Tibial nerve (tissue), 4 donors: ENCODE data around the gene CHTOP. TPM values are rescaled to one million over a fixed set of nuclear protein-coding genes. Genes with fewer than 3 reads are reported as not detected.
"Not testable (repeated sequence)": the region's sequence is repeated elsewhere in the genome, so short reads cannot be mapped to it uniquely, and the experiment has no call there.

Experiments used
- DNase-seq, 2 donors: peaks; one replicate each; pipeline ENCODE4 v3.0.0-alpha.2; 2019; ENCODE audit warnings: low spot score in 2 of 2
- H3K27ac ChIP-seq, 4 donors: fragments of 200-600 bp; sonication (generic) in 3 of 4; one replicate each; pipeline ENCODE4 v1.5.1; 2017 to 2019; ENCODE audit warnings: mild to moderate bottlenecking in 1 of 4
- H3K27me3 ChIP-seq, 2 donors: fragments of 200-600 bp; sonication (generic) in 1 of 2; one replicate each; pipeline versions ENCODE4 v1.5.1 to v1.6.0; 2017 to 2019
- H3K36me3 ChIP-seq, 3 donors: fragments of 200-600 bp; sonication (generic); one replicate each; pipeline ENCODE4 v1.5.1; 2018 to 2019
- H3K4me1 ChIP-seq, 4 donors: fragments of 200-600 bp; sonication (generic) in 3 of 4; one replicate each; pipeline ENCODE4 v1.5.1; 2017 to 2019
- H3K4me3 ChIP-seq, 4 donors: fragments of 200-600 bp; sonication (generic) in 3 of 4; one replicate each; pipeline ENCODE4 v1.5.1; 2017 to 2019; ENCODE audit warnings: mild to moderate bottlenecking in 1 of 4, moderate library complexity in 1 of 4
- H3K9me3 ChIP-seq, 4 donors: fragments of 200-600 bp; sonication (generic) in 3 of 4; one replicate each; pipeline ENCODE4 v1.5.1; 2017 to 2019
- EP300 ChIP-seq, 2 donors: sonication (generic); formaldehyde crosslinking; IDR thresholded peaks; one replicate each; pipeline ENCODE4 v1.6.1; 2017; ENCODE audit warnings: antibody characterized with exemption in 2 of 2, mild to moderate bottlenecking in 1 of 2
- POLR2A ChIP-seq, 2 donors: fragments of 450-650 bp; IDR thresholded peaks; one replicate each; pipeline ENCODE4 v1.6.1; 2017; ENCODE audit warnings: antibody characterized with exemption in 2 of 2, mild to moderate bottlenecking in 2 of 2, moderate library complexity in 2 of 2
- WGBS, 2 donors: methylation state at CpG; one replicate each; pipeline ENCODE4 v1.1.5; 2018; 5-methylcytosine and 5-hydroxymethylcytosine counted together
- total RNA-seq, 4 donors: library from RNA; depleted of rRNA; stranded (reverse); fragments of >200 nt; gene quantifications; one replicate each; pipeline ENCODE4 v1.1.0, GENCODE V29; 2016
- TF ChIP-seq, protein P1 (sequence below), 5 experiments: fragments of 200-600 bp in 3 of 5; fragments of 450-650 bp in 2 of 5; sonication (generic) in 3 of 5; IDR thresholded peaks; one replicate each; pipeline ENCODE4 v1.5.1; 2016 to 2019; ENCODE audit warnings: antibody characterized with exemption in 5 of 5, mild to moderate bottlenecking in 3 of 5, moderate library complexity in 2 of 5

CHTOP gene
- total RNA-seq, 4 donors from 2014 or later, result 49.0 to 66.6 (median 56.5) TPM

GRCh38 chr1:153670859-153671627, 37.2 kb downstream of the CHTOP start, which contains the start of gene ILF2:
Gene ILF2 (minus strand): TSS chr1:153670993. CDS start chr1:153670922, 71 bp downstream.
- Histone ChIP-seq H3K4me3 (peak within 1 kb of the TSS; percentile 54 to 92 (median 79)), H3K36me3 (peaks cover 2 to 33% (median 19%) of the 10 kb centered on the region in 3 donors), H3K9me3 (no peaks in the 10 kb centered on the region), H3K4me1 (peaks cover 0 to 25% (median 9%) of the 10 kb centered on the region in 4 donors), H3K27me3 (no peaks in the 10 kb centered on the region), H3K27ac (peak within 1 kb of the TSS; percentile 75 to 92 (median 90))
- 0 to 1% methylated on average over 35 of the region's 35 CpGs for WGBS, 2 donors
- DNase-seq, result peak; percentile 93 to 95
- TF ChIP-seq POLR2A (IDR thresholded peaks at IDR 0.05) (peak; percentile 68 to 88), EP300 (IDR thresholded peaks at IDR 0.05) (peak; percentile 86 to 95)
- TF ChIP-seq, protein P1, sequence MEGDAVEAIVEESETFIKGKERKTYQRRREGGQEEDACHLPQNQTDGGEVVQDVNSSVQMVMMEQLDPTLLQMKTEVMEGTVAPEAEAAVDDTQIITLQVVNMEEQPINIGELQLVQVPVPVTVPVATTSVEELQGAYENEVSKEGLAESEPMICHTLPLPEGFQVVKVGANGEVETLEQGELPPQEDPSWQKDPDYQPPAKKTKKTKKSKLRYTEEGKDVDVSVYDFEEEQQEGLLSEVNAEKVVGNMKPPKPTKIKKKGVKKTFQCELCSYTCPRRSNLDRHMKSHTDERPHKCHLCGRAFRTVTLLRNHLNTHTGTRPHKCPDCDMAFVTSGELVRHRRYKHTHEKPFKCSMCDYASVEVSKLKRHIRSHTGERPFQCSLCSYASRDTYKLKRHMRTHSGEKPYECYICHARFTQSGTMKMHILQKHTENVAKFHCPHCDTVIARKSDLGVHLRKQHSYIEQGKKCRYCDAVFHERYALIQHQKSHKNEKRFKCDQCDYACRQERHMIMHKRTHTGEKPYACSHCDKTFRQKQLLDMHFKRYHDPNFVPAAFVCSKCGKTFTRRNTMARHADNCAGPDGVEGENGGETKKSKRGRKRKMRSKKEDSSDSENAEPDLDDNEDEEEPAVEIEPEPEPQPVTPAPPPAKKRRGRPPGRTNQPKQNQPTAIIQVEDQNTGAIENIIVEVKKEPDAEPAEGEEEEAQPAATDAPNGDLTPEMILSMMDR (IDR thresholded peaks at IDR 0.05), result peak in 3 of 5 experiments; percentile 32 to 56 (median 39)

GRCh38 chr1:153671628-153672353, 37.9 kb downstream of the CHTOP start:
- 14 to 15% methylated on average over 28 of the region's 28 CpGs for WGBS, 2 donors
- DNase-seq, result peak in 1 of 2 donors; percentile 24
- Histone ChIP-seq H3K27ac (peak overlapping the region; percentile 75 to 92 (median 90)), H3K36me3 (peaks cover 0 to 26% (median 12%) of the 10 kb centered on the region in 3 donors), H3K4me1 (peaks cover 0 to 25% (median 9%) of the 10 kb centered on the region in 4 donors), H3K4me3 (peak overlapping the region; percentile 54 to 92 (median 68))
- not testable (repeated sequence) for H3K9me3 ChIP-seq, H3K27me3 ChIP-seq

DNA sequence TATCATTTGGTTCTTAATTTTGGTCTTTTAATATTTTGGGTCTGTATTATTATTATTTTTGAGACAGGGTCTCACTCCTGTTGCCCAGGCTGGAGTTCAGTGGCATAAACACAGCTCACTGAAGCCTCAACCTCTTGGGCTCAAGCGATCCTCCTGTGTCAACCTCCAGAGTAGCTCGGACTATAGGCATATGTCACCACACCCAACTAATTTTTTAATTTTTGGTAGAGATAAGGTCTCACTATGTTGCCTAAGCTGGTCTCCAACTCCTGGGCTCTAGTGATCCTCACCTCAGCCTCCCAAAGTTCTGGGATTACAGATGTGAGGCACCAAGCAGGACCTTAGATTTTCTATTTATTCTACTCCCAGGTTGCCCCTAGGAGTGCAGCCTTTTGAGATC, 39.6 kb downstream of the CHTOP start:
- Histone ChIP-seq H3K27me3 (peaks cover 0 to 16% of the 10 kb centered on the region in 2 donors), H3K27ac (no peak overlapping the region), H3K9me3 (no peaks in the 10 kb centered on the region), H3K36me3 (peaks cover 0 to 8% (median 0%) of the 10 kb centered on the region in 3 donors), H3K4me1 (peaks cover 0 to 35% (median 18%) of the 10 kb centered on the region in 4 donors), H3K4me3 (no peak overlapping the region)
- no peak for TF ChIP-seq EP300 (IDR thresholded peaks at IDR 0.05)
- TF ChIP-seq POLR2A (IDR thresholded peaks at IDR 0.05), result no peak
- TF ChIP-seq, protein P1 (IDR thresholded peaks at IDR 0.05), result no peak
- 97% methylated on average over 2 of the region's 2 CpGs for WGBS, 2 donors
- no peak for DNase-seq

- H3K4me3 ChIP-seq, result peak overlapping the region; percentile 41 to 67 (median 48)
- H3K36me3 ChIP-seq, result no peaks in the 10 kb centered on the region
- peaks cover 0 to 32% (median 21%) of the 10 kb centered on the region in 4 donors for H3K4me1 ChIP-seq
- peak overlapping the region in 1 of 4 donors; percentile 75 for H3K27ac ChIP-seq
- TF ChIP-seq, protein P1 (IDR thresholded peaks at IDR 0.05), result peak; percentile 80 to 89 (median 85)
- TF ChIP-seq EP300 (IDR thresholded peaks at IDR 0.05) (peak in 1 of 2 donors; percentile 15), POLR2A (IDR thresholded peaks at IDR 0.05) (no peak)
- DNase-seq, result peak; percentile 26 to 64
- 2% methylated on average over 29 of the region's 29 CpGs for WGBS, 2 donors
- H3K9me3 ChIP-seq, result no peaks in the 10 kb centered on the region
- peaks cover 0 to 47% of the 10 kb centered on the region in 2 donors for H3K27me3 ChIP-seq
Observed at GRCh38 chr1:153677718-153678518, 44.1 kb downstream of the CHTOP start.
